HS-27A (cell line): Measurements from ENCODE around the gene CCDC80.

ENCODE experiments used
- DNase-seq: peaks from one replicate; pipeline ENCODE4 v3.0.0-alpha.2; 2012; ENCODE audit warnings: low read depth, missing footprints

Gene CCDC80

DNA sequence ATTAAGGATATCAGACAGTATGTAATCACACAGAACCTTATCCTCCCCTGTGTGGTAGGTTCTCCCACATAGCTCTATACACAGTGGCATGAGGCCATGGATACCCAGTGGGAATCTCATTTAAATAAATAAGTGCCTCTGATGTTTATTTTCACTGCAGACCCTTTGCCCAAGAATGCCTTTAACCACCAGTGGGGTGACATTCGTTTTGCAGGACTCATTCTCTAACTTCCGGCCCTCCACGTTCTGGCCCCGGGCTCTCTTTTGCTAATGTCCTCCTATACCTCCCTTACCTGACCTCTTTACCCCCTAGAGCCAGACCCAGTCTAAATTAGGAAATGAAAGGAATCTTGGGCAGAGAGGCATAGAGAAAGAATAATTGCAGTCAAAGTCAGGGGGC lies 8.3 kb downstream of the CCDC80 start:
- no peak for DNase-seq

GRCh38 chr3:112631257-112631656 lies 9.7 kb downstream of the CCDC80 start:
- no peak for DNase-seq

- DNase-seq, result no peak
Measured at GRCh38 chr3:112629425-112629824, 11.5 kb downstream of the CCDC80 start.

DNA sequence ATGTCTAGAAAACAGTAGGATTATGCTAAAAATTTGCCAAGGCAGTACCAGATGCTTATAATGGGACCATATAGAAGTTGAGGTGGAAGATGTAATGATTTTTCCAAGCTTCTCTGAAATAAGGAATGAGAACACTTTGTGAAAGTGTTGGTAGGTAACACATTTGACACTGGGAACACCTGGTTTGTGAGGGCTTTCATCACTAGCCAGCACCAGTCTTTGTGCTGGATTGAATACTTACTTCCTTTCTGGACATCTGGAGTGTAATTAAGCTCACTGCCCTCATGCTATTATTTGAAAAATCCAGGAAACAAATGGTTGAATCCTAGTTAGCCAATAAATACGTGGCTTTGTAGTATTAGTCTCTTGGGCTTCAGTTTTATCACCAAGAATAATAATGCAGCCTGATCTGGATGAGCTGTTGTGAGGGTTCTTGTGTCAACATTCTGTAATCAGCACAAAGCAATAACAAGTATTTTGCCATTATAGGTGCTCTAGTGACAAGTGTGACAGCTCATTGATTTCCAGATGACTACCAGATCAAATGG lies 12.9 kb downstream of the CCDC80 start:
- DNase-seq, result no peak

GRCh38 chr3:112627419-112627818 lies 13.5 kb downstream of the CCDC80 start:
- no peak for DNase-seq

DNA sequence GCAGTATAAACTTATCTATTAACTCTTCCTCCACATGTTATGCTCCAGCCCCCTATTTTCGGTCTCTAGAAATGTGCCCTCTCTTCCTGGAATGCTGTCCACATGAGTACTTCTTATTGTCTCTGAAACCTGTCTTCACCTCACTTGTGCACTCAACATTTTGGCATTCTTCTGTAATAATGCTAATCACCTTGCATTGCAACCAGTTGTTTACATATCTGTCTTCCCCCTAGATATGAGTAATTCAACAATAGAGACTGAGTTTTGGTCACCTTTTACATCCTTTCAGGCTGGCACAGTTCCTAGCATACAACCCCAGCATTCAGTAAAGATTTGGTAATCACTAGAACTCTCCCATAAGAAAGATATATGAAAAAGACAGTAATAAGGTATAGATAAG lies 17.2 kb downstream of the CCDC80 start:
- no peak for DNase-seq

DNA sequence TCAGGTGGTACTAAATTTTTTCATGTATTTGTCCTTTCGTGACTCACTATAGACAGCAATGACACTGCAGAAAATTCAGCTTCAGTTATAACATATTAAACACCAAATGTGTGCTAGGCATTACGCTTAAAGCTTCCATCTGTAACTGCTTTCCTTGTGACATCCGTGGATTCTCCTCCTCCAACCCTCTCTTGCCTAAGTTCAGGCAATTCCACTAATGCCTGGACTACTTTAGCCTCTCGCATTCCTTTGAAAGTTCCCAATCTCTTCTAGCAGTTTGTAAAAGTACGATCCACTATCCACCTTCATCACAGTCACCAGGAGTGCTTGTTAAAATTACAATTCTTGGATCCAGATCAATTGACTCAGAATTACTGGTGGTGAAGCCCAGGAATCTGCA lies 17.7 kb downstream of the CCDC80 start:
- DNase-seq, result no peak

GRCh38 chr3:112619295-112619694 lies 21.6 kb downstream of the CCDC80 start:
- DNase-seq, result no peak

DNA sequence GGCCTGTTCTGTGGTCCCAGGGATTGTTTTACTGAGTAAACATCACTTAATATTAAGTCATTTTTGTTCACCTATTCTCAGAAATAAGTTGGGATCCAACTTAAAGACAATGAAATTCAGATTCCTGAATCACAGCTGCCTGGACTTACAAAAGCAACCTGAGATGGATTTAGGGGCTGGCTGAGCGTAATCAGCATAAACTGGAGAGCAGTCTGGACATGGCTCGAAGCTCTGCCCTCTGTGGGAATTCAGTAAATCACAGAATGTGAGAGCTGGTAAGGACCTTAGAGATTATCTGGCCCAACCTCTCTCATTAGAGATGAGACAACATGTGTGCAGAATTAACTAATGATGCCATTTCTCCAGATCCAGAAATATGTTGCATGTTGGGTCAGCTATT lies 23.7 kb downstream of the CCDC80 start:
- no peak for DNase-seq

GRCh38 chr3:112615989-112616731 lies 24.8 kb downstream of the CCDC80 start:
- no peak for DNase-seq

DNA sequence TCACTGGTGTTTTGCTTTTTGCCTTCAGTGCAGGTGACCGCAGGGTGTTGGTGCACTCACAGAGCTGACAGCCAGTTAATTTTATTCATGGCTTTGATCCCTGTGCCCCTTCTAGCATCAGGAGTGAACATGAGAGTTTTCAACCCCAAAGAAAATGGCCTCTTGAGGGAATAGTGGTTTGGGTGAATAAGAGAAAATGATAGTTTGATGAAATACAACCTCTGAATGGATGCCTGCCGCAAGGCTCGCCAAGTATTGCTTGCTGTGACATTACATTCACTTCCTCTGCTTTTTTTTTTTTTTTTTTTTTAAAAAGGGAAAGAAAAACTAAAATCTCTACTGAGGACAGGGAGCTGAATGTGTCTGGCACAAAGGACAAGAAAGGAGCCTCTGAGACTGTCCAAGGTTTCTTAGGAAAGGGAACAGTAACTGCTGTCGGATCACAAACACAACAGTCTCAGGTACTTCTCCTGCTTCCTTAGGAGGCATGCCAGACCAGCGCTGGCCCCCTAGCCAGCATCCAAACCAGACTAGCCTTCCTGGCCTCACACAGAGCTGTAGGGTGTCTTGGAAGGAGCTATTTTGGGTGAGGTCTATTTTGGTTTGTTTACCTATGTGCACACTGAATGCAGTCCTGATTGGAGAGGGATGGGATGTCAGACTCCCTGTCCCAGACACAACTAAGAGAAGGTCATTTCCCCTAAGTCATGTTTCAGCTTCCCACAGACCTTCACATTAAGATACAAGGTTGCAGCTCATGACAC lies 29.0 kb downstream of the CCDC80 start:
- no peak for DNase-seq

GRCh38 chr3:112610121-112610520 lies 30.8 kb downstream of the CCDC80 start:
- DNase-seq, result no peak

- no peak for DNase-seq
Measured at GRCh38 chr3:112607863-112608262, 33.1 kb downstream of the CCDC80 start.

GRCh38 chr3:112606098-112606497 lies 34.8 kb downstream of the CCDC80 start:
- no peak for DNase-seq

DNA sequence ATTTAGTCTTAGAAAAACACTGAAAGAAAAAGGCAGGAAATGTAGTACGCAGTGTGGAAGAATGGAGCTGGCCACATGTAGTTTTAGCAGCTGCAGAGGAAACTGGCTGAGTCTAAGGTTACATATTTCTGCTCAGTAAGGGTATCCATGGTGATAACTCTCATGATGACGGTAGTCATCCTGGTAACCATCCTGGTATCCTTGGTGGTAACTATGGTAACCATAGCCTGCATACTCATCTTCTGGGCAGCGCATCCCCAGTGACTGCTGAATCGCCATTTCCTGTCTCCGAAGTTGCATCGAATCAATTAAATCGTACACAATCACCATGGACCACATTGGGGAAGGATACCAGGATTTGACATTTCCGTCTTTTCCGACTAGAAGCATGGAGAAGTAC lies 35.7 kb downstream of the CCDC80 start:
- peak; percentile 64 for DNase-seq

GRCh38 chr3:112604536-112604935 lies 36.4 kb downstream of the CCDC80 start:
- peak; percentile 95 for DNase-seq

DNA sequence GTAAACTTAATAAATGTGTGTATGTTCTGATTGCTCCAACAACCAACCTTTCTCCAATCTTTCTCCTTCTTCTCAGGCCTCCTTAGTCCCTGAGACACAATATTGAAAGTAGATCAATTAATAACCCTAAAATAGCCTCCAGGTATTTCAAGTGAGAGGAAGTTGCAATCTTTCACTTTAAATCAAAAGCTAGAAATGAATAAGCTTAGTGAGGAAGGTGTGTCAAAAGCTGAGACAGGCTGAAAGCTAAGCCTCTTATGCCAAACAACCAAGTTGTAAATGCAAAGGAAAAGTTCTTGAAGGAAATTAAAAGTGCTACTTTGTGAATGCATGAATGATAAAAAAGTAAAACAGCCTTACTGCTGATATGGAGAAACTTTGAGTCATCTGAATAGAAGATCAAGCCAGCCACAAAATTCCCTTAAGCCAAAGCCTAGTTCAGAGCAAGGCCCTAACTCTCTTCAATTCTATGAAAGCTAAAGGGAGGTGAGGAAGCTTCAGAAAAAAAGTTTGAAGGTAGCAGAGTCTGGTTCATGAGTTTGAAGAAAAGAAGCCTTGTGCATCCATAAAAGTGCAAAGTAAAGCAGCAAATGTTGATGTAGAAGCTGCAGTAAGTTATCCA lies 38.6 kb downstream of the CCDC80 start:
- no peak for DNase-seq

DNA sequence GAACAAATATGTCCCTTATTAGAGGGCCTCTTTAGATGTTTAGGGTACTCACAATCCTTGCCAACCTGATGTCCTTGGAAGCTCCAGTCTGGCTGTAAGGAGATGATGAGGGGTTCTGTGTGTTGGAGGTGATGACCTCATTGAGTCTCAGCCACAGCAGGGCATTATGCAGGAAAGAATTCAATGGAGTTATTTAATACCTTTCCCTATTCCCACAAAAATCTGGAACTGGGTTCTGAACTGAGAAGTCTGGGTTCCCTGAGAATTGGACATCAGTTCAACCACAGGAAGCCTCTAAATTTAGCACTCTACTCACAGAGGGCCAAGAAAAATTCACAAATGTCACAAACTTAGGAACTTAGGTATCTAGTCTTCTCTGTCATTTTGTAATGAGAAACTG lies 42.2 kb downstream of the CCDC80 start:
- no peak for DNase-seq

DNA sequence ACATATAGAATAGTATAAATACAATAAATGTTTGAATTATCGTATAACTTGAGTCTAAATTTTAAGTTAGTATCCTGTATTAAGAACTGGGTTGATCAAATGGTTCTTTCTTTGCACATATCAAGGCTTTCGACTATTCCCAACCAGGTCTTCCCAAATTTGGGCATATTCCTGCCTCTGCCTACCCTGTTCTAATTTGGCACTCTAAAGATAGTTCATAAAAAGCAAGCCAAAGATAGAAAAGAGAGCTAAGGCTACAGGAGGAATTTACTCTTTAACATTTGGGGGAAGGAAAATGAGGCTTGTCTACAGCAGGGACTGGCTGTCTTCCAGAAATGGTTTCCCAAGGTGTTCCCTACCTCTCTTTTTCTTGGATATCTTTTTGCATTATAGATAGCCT lies 43.0 kb downstream of the CCDC80 start:
- DNase-seq, result no peak

GRCh38 chr3:112594856-112595255 lies 46.1 kb downstream of the CCDC80 start:
- no peak for DNase-seq

DNA sequence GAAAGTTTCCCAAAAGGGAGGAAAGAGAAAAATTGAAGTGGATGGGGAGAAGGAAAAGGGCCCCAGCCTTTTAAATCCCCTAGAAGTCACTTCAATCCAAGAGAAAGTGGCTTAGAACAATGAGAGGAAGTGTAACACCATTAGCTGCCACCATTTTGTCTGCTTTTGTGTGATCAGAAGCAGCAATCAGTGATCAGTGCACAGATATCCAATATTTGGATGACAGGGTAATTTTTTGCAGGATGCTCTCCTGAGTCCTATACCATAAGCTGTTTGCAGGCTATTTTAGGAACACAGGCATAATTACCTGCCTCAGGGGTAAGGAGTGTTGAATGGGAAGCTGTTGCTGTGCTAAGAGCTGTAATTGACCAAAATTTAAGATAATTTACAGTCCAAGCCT lies 47.7 kb downstream of the CCDC80 start:
- DNase-seq, result no peak

DNA sequence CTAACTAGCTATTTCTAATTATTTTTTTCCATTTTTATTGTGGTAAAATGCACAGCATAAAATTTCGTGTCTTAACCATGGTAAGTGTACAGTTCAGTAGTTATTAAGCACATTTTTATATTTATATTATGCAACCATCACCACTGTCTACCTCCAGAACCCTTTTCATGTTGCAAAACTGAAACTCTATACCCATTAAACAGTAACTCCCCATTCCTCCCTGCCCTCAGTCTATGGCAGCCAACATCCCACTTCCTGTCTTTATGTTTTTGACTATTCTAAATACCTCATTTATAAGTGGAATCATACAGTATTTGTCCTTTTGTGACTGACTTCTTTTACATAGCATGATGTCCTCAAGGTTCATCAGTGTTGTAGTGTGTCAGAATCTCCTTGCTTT lies 53.6 kb downstream of the CCDC80 start:
- no peak for DNase-seq

GRCh38 chr3:112585782-112586181 lies 55.2 kb downstream of the CCDC80 start:
- no peak for DNase-seq
